Naive B cell (primary cell): Measurements from ENCODE around the gene MITF. TPM values are rescaled to one million over a fixed set of nuclear protein-coding genes. Genes with fewer than 3 reads are reported as not detected.
A peak's percentile ranks its signal among the peaks of the same experiment; 100 is the strongest.
"Not testable (repeated sequence)": the region's sequence is repeated elsewhere in the genome, so short reads cannot be mapped to it uniquely, and the experiment has no call there.

ENCODE experiments used
- ATAC-seq, 2 donors: fragments of 150-1000 bp; cut with Tn5 transposase; 2 replicates each; pipeline ENCODE4 v1.10.0; 2021; ENCODE audit warnings: low read depth in 2 of 2, mild to moderate bottlenecking in 2 of 2, moderate library complexity in 2 of 2
- DNase-seq: peaks from one replicate; pipeline ENCODE4 v3.0.0; 2022
- H3K27ac Mint-ChIP-seq, 6 donors: one replicate each; pipeline ENCODE4 v1.8.0; 2020 to 2022; ENCODE audit warnings: mild to moderate bottlenecking in 6 of 6, mixed read lengths in 6 of 6, moderate library complexity in 5 of 6, inconsistent platforms in 2 of 6
- H3K27me3 Mint-ChIP-seq, 3 donors: one replicate each; pipeline ENCODE4 v1.8.0; 2021 to 2022; ENCODE audit warnings: mixed read lengths in 3 of 3, mild to moderate bottlenecking in 1 of 3
- H3K36me3 Mint-ChIP-seq, 2 donors: one replicate each; pipeline ENCODE4 v1.8.0; 2020 to 2022; ENCODE audit warnings: mixed read lengths in 2 of 2, inconsistent platforms in 1 of 2, mild to moderate bottlenecking in 1 of 2
- H3K4me1 Mint-ChIP-seq, 3 donors: one replicate each; pipeline ENCODE4 v1.8.0; 2020 to 2022; ENCODE audit warnings: mixed read lengths in 3 of 3, inconsistent platforms in 1 of 3, mild to moderate bottlenecking in 1 of 3, moderate library complexity in 1 of 3
- H3K4me3 Mint-ChIP-seq, 8 donors: one replicate each; pipeline ENCODE4 v1.8.0; 2020 to 2022; ENCODE audit warnings: mild to moderate bottlenecking in 8 of 8, mixed read lengths in 8 of 8, moderate library complexity in 8 of 8, inconsistent platforms in 2 of 8
- H3K9me3 Mint-ChIP-seq, 7 donors: one replicate each; pipeline ENCODE4 v1.8.0; 2020 to 2022; ENCODE audit warnings: mixed read lengths in 7 of 7, mild to moderate bottlenecking in 5 of 7, inconsistent platforms in 2 of 7, moderate library complexity in 1 of 7
- polyA plus RNA-seq, 6 donors: library from polyadenylated mRNA; unstranded; fragments of 300-500 nt; fragmentation: Illumina TruSeq; gene quantifications; one replicate each; pipeline ENCODE4 v1.2.3, GENCODE V29; 2021; ENCODE audit warnings: low read depth in 6 of 6

Gene MITF
- polyA plus RNA-seq, 6 donors from 2014 or later, result 0.26 to 0.90 (median 0.32) TPM; not detected in 3

DNA sequence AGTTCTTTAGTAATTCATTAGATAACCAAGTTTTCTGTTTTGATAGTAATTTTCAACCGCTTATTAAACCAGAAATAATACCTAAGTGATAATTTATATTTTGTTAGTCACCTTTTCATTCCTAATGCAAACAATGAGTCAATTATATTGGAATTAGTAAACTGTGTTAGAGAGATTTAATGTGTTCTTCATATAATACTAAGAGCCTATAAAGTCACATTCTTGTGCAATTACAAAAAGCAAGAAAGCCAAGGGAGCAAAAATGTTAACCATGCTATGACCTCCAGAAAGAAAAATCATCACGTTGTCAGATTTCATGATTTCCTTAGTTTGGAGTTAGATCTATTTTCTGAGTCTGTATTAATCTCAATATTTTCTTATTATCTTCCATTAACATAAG, 151.4 kb downstream of the MITF start:
- Mint-ChIP-seq H3K27ac (no peak overlapping the region), H3K27me3 (peaks cover 0 to 4% (median 0%) of the 10 kb centered on the region in 3 donors), H3K4me1 (no peaks in the 10 kb centered on the region), H3K36me3 (no peaks in the 10 kb centered on the region), H3K4me3 (no peak overlapping the region), H3K9me3 (no peaks in the 10 kb centered on the region)
- no peak for ATAC-seq
- no peak for DNase-seq

DNA sequence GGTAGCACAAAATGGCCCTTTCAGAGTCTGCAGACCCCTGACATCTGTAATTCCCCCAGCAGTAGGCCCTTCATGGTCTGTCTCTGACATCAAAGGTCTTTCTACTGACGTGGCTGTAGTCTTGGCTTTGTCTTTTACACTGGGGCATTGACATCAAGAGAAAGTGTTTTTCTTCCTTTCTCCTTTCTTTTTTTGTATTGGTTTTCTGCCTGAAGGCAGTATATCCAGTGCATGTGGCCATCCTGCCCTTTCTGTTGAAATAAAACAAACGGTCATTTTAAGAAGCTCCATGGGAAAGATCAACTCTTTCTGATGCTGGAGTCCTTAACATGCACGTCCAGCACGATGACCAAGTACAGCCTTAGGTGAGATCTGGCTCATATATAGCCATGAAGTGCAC, 153.4 kb downstream of the MITF start:
- no peak for ATAC-seq
- Mint-ChIP-seq H3K4me1 (no peaks in the 10 kb centered on the region), H3K4me3 (no peak overlapping the region), H3K27me3 (peaks cover 0 to 4% (median 0%) of the 10 kb centered on the region in 3 donors), H3K36me3 (no peaks in the 10 kb centered on the region), H3K9me3 (no peaks in the 10 kb centered on the region), H3K27ac (no peak overlapping the region)
- no peak for DNase-seq

DNA sequence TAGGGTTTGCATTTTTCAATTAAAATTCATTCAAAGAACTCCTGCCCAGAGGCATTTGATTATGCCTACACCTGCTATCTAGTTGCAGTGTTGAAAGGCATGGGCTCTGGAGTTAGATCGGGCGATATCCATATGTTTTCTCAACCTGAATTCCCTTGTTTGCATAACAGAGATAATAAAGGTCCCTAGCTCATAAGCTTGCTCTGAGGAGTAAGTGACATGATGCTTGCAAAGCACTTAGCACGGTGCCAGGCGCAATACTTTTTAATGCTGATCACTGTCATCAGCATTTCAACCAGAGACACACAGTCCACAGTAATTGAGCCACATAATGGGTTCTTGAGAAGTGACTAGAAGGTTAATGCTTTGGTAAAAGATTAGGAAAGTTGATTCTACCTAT, 154.0 kb downstream of the MITF start:
- H3K27ac Mint-ChIP-seq, result no peak overlapping the region
- DNase-seq (no peak), ATAC-seq (no peak)
- H3K4me3 Mint-ChIP-seq, result no peak overlapping the region
- no peaks in the 10 kb centered on the region for H3K4me1 Mint-ChIP-seq
- H3K27me3 Mint-ChIP-seq, result peaks cover 0 to 4% (median 0%) of the 10 kb centered on the region in 3 donors
- no peaks in the 10 kb centered on the region for H3K9me3 Mint-ChIP-seq
- no peaks in the 10 kb centered on the region for H3K36me3 Mint-ChIP-seq

DNA sequence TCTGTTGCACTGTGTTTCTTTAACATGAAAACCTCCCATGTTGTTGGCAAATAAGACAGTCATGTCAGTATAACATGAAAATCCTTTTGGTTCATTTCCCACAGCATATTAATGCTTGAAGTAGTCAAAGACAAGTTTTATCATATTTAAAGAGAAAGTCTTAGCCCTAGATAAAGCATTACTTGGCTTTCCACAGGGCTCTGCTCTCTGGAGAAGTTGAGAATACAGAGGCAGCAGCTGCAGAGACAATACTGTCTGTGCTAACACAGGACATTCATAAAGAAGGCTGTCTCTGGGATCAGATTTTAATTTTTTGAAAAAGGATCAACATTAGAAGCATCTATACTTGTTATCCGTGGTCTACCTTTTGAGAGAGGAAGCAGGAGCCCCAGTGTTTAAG, 156.8 kb downstream of the MITF start:
- Mint-ChIP-seq H3K4me3 (no peak overlapping the region), H3K36me3 (no peaks in the 10 kb centered on the region), H3K9me3 (no peaks in the 10 kb centered on the region), H3K27ac (no peak overlapping the region), H3K27me3 (peaks cover 0 to 5% (median 0%) of the 10 kb centered on the region in 3 donors), H3K4me1 (no peaks in the 10 kb centered on the region)
- DNase-seq (no peak), ATAC-seq (no peak)

DNA sequence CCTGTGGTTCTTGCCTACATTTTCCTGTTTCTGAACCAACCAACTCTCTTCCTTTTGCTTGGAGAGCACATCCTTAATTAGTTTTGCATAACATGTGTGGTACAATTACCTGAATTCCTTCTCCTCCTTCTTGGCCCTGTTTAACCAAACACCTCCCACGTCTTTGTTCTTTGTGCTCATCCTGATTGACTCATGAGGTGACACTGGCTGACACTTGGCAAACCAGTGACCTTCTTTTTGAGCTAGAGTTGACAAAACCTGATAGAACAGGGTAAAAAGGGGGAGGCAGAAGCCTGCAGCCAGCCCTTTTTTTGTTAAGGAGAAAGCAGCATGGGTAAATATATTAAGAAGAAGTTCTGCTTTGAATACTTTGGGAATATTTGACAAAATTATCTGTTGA, 161.1 kb downstream of the MITF start:
- Mint-ChIP-seq H3K4me3 (no peak overlapping the region), H3K4me1 (no peaks in the 10 kb centered on the region), H3K27ac (no peak overlapping the region), H3K27me3 (peaks cover 0 to 5% (median 0%) of the 10 kb centered on the region in 3 donors), H3K9me3 (no peaks in the 10 kb centered on the region), H3K36me3 (no peaks in the 10 kb centered on the region)
- ATAC-seq (no peak), DNase-seq (no peak)

DNA sequence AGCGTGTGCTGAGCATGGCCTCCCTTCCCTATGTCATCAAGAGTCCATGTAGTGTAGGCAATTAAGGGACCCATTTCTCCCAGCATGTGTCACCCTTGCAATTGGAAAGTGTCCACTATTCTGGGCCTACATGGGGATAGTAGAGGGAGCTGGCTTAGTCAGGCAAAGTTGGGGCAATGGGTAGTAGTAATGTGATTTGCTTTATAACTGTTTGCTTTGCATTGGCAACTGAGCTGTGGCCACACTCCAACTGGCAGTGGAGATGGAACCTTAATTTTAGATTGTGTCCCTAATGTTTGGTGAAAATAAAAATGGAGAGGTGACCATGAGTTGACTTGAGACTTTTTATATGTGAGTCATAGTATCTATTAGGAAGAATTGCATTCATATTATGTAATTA, 162.5 kb downstream of the MITF start:
- ATAC-seq (no peak), DNase-seq (no peak)
- H3K27ac Mint-ChIP-seq, result no peak overlapping the region
- H3K36me3 Mint-ChIP-seq, result no peaks in the 10 kb centered on the region
- H3K9me3 Mint-ChIP-seq, result no peaks in the 10 kb centered on the region
- no peaks in the 10 kb centered on the region for H3K4me1 Mint-ChIP-seq
- H3K27me3 Mint-ChIP-seq, result peaks cover 0 to 10% (median 0%) of the 10 kb centered on the region in 3 donors
- no peak overlapping the region for H3K4me3 Mint-ChIP-seq

DNA sequence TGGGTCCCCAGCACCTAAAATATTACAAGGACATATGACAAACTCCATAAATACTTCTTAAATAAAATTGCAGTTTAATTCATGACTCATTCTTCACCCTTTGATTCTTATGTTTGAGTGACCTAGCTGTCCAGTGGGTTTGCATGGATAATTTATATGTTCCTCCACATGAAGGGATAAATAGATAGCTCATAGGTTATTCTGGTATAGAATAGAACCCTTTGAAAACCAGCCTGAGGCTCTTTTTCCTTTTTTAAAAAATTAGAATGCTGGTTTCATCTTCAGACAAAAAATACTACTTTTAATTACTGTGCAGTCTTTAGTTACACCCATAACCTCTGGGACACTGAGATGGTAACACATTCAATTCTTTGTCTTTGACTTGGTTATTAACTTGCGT, 163.1 kb downstream of the MITF start:
- peaks cover 0 to 14% (median 0%) of the 10 kb centered on the region in 3 donors for H3K27me3 Mint-ChIP-seq
- no peaks in the 10 kb centered on the region for H3K4me1 Mint-ChIP-seq
- H3K36me3 Mint-ChIP-seq, result no peaks in the 10 kb centered on the region
- ATAC-seq, result no peak
- no peak overlapping the region for H3K27ac Mint-ChIP-seq
- H3K9me3 Mint-ChIP-seq, result no peaks in the 10 kb centered on the region
- H3K4me3 Mint-ChIP-seq, result no peak overlapping the region
- DNase-seq, result no peak

DNA sequence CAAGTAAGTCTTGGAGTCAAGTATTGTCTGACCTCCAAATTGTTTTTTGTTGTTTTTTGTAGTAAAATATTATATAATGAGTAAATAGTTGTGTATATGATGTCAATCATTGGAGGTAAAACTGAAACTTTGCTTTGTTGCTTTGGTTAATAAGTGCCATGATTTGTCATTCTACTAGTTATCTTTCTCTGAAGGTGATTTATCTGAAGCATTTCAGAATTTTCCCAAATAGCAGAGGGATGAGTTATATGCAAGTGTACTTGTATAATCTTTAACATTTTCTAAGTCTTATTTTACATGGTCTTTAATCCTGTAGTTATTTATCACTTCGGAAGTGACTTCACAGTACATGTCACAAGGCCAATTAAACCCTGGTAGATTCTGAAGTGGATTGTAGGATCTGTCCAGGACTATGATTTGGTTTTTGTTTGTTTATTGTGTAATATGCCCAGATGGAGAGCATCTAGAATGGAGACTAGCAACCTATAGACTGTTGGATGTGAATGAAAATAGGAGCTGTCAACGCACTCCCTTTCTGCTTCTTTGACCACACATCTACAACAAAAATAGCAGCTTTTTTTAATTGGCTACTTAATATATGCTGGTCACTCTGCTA, 167.2 kb downstream of the MITF start:
- H3K27ac Mint-ChIP-seq, result no peak overlapping the region
- peaks cover 0 to 7% of the 10 kb centered on the region in 2 donors for H3K36me3 Mint-ChIP-seq
- DNase-seq (no peak), ATAC-seq (no peak)
- H3K4me3 Mint-ChIP-seq, result no peak overlapping the region
- peaks cover 0 to 9% (median 7%) of the 10 kb centered on the region in 3 donors for H3K27me3 Mint-ChIP-seq
- no peaks in the 10 kb centered on the region for H3K4me1 Mint-ChIP-seq
- H3K9me3 Mint-ChIP-seq, result peaks cover 0 to 15% (median 6%) of the 10 kb centered on the region in 7 donors

DNA sequence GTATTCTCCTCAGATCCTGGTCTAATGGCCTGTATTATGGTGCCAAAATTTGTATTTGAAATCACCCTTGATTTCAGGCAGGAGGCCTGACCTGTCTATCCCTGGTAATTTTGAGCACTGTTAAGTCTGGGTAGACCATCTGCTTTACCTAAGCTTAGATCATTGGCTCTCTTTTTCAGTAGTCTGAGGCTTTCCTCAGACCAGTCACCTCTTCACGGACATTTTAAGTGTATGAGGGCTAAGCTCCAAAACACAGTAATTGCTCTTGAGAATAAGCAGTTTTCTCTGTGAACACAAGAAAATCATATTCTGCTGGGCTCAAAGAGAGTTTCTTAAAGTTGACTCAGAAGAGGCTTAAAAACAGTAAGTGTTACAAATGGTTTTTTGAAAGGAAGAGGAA, 168.3 kb downstream of the MITF start:
- H3K4me3 Mint-ChIP-seq, result no peak overlapping the region
- H3K27me3 Mint-ChIP-seq, result peaks cover 0 to 17% (median 7%) of the 10 kb centered on the region in 3 donors
- peaks cover 0 to 18% (median 8%) of the 10 kb centered on the region in 7 donors for H3K9me3 Mint-ChIP-seq
- ATAC-seq, result no peak
- H3K27ac Mint-ChIP-seq, result no peak overlapping the region
- H3K4me1 Mint-ChIP-seq, result no peaks in the 10 kb centered on the region
- no peak for DNase-seq
- peaks cover 0 to 7% of the 10 kb centered on the region in 2 donors for H3K36me3 Mint-ChIP-seq

DNA sequence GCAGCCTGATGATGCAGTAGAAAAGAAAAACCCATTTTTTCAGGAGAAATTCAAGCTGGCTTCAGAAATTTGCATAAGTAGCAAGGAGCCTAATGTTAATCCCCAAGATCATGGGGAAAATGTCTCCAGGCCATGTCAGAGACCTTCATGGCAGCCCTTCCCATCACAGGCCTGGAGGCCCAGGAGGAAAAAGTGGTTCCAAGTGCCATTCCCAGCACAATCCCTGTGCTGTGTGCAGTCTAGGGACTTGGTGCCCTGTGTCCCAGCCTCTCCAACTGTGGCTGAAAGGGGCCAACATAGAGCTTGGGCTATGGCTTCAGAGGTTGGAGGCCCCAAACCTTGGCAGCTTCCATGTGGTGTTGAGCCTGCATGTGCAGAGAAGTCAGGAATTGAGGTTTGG, 170.6 kb downstream of the MITF start:
- Mint-ChIP-seq H3K9me3 (peaks cover 0 to 23% (median 8%) of the 10 kb centered on the region in 7 donors), H3K27me3 (peaks cover 8 to 17% (median 13%) of the 10 kb centered on the region in 3 donors)
- not testable (repeated sequence) for ATAC-seq, DNase-seq, H3K4me1 Mint-ChIP-seq, H3K4me3 Mint-ChIP-seq, H3K36me3 Mint-ChIP-seq, H3K27ac Mint-ChIP-seq

DNA sequence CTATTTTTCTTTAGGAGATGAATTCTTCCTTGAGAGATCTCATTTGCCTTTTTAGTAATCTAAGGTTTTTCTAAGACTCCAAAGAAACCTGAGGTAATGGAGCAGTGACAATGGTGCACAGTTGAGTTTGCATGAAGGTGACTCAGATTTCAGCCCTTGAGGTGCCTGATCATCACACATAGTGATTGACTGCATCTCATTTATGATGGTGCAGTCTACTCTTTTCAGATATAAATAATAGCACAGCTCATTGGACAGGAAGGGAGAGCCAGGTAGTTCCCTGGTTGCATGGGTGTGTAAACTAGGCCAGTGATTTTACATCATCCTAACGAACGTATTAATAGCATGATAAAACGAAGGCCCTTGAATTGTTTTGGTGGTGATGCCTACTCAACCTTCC, 174.2 kb downstream of the MITF start:
- Mint-ChIP-seq H3K27ac (no peak overlapping the region), H3K4me3 (no peak overlapping the region), H3K36me3 (peaks cover 0 to 7% of the 10 kb centered on the region in 2 donors), H3K9me3 (peaks cover 4 to 29% (median 9%) of the 10 kb centered on the region in 7 donors), H3K27me3 (peaks cover 8 to 24% (median 8%) of the 10 kb centered on the region in 3 donors), H3K4me1 (no peaks in the 10 kb centered on the region)
- ATAC-seq (no peak), DNase-seq (no peak)

DNA sequence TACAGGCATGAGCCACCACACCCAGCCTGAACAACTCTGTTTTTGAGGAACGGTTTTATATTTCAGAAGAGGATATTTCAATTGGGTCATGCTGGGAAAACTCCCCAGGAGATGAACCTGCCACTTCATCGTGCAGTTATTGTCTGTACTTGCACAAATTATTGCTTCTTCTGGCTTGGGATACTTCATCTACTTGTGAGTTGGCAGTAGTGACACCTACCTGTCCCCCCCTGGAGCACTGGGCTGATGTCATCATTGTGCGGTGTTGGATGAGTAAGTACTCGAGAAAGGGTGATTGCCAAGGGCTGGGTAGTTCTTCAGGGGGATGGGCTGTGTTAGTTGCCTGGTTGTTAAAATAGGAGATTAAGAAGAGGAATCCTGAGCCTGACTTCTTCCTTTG, 175.1 kb downstream of the MITF start:
- Mint-ChIP-seq H3K4me1 (no peaks in the 10 kb centered on the region), H3K4me3 (peak overlapping the region in 1 of 8 donors; percentile 42), H3K27ac (no peak overlapping the region), H3K36me3 (peaks cover 0 to 2% of the 10 kb centered on the region in 2 donors), H3K9me3 (peaks cover 3 to 29% (median 6%) of the 10 kb centered on the region in 7 donors), H3K27me3 (peaks cover 8 to 20% (median 8%) of the 10 kb centered on the region in 3 donors)
- DNase-seq (no peak), ATAC-seq (no peak)

DNA sequence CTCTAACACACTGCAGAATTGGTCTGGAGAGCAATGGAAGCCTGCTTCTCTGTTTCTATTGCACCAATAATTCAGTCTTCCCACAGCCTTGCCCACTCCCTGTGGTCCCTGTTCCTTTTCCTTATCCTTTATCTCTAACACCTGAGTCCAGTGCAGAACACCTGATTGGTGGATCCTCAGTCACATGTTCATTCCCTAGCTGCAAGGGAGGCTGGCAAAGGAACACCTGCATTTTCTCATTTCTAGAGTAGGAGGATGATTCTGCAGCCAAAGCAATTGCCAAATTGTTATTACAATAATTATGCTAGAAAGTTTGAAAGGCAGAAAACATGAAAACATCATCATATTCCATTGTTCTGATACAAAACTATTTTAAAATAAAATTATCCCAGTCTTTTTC, 176.5 kb downstream of the MITF start:
- no peak for ATAC-seq

DNA sequence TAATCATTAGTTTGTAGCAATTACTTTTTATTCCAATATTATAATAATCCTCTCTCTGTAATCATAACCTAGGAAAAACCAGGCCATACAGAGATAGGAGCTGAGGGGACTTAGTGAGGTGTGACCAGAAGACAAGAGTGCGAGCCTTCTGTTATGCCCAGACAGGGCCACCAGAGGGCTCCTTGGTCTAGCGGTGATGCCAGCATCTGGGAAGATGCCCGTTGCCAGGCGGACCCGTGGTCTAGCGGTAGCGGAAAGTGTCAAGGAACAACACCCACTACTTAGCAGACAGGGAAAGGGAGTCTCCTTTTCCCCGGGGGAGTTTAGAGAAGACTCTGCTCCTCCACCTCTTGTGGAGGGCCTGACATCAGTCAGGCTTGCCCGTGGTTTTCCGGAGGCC, 180.7 kb downstream of the MITF start:
- H3K27ac Mint-ChIP-seq, H3K9me3 Mint-ChIP-seq, ATAC-seq, H3K4me3 Mint-ChIP-seq, DNase-seq, H3K4me1 Mint-ChIP-seq, H3K36me3 Mint-ChIP-seq: not testable (repeated sequence)
- H3K27me3 Mint-ChIP-seq, result peaks cover 3 to 16% (median 15%) of the 10 kb centered on the region in 3 donors

More for the DNA sequence above, 176.5 kb downstream of the MITF start:
- no peaks in the 10 kb centered on the region for H3K4me1 Mint-ChIP-seq
- peaks cover 8 to 17% (median 14%) of the 10 kb centered on the region in 3 donors for H3K27me3 Mint-ChIP-seq
- no peak for DNase-seq
- no peak overlapping the region for H3K27ac Mint-ChIP-seq
- no peak overlapping the region for H3K4me3 Mint-ChIP-seq
- no peaks in the 10 kb centered on the region for H3K36me3 Mint-ChIP-seq
- H3K9me3 Mint-ChIP-seq, result peaks cover 0 to 29% (median 6%) of the 10 kb centered on the region in 7 donors
